HG03135 (cell line): ENCODE results near the gene KLHL13.
"Not testable (repeated sequence)": the region's sequence is repeated elsewhere in the genome, so short reads cannot be mapped to it uniquely, and the experiment has no call there.

Experiments
- ATAC-seq: cut with Tn5 transposase; IDR thresholded peaks from one replicate; pipeline ENCODE4 v1.9.1; 2021; ENCODE audit warnings: mild to moderate bottlenecking, moderate library complexity; ENCODE audit not compliant: unreplicated experiment

The KLHL13 gene

DNA sequence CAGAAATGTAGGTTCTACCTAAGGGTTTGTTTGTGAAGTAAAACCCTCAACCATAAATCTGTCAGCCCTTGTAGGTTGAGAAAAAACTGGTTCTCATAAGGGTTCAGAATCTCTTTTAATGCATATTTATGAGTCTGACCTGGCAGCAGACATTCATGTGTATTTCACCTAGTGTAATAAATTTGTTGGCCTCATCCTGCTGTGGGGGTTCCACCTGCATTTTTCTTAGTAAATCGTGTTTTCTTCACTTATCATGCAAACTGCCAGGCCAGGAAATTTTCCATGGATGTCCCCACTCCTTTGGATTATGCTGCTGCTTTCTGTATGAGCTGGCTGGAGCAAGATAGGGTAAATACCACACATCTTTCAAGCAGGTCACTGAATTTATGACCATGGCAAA lies 42.4 kb downstream of the KLHL13 start:
- ATAC-seq = no peak

- no peak for ATAC-seq
Observed at GRCh38 chrX:118066867-118067515, 49.6 kb downstream of the KLHL13 start.

GRCh38 chrX:118062817-118063615 lies 53.6 kb downstream of the KLHL13 start:
- ATAC-seq = peak; percentile 70

DNA sequence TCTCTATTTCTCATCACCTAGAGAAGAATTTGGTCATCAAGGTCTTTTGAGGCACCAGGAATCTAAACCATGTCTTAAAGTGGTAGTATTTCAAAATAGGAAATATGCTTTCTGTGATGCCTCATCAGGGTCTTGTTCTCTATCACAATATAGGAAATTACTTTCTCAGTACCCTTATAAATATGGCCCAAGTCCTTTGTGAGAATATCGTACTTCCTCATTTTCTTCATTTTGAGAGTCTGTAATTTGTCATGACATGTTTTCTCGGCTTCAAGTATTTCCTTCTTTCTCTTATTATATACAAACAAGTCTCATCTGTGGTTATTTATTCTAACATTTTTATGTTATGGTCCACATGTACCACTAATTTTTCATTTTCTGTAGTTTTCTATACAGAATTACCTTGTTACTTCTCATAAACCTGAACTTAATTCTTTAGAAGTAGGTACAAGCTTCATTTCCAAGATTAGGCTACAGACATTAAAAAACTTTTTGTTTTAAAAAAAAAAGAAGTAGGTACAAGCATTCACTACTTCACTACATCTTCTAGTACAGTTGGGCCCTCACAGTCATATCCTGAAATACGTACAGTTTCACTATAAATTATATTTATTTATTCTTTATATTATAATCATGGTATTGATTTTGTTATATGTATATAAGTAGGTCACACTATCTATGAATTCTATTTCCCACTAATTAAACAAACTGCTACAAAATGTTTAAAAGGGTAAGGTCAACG lies 54.4 kb downstream of the KLHL13 start:
- peak; percentile 45 for ATAC-seq

DNA sequence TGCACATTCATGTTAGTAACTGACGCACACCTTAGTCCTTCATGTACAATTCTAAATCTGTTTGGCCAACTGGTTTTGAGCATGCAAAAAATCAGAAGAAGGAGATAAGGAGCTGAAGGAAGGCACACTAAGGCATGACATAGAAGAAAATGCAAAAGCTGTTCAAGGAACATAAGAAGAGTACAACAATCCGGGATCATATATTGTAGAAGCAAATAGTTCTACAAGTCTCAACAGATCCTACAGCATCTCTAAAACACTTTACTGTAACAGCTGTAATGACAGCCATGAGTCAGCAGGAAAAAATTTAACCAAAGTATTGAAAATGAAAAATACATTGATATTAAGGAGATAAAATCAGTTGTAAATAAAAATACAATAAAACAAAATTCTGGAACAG lies 57.7 kb downstream of the KLHL13 start:
- no peak for ATAC-seq

GRCh38 chrX:118056870-118057269 lies 59.7 kb downstream of the KLHL13 start:
- ATAC-seq = no peak

- ATAC-seq = no peak
Observed at GRCh38 chrX:118049713-118050112, 66.9 kb downstream of the KLHL13 start.

DNA sequence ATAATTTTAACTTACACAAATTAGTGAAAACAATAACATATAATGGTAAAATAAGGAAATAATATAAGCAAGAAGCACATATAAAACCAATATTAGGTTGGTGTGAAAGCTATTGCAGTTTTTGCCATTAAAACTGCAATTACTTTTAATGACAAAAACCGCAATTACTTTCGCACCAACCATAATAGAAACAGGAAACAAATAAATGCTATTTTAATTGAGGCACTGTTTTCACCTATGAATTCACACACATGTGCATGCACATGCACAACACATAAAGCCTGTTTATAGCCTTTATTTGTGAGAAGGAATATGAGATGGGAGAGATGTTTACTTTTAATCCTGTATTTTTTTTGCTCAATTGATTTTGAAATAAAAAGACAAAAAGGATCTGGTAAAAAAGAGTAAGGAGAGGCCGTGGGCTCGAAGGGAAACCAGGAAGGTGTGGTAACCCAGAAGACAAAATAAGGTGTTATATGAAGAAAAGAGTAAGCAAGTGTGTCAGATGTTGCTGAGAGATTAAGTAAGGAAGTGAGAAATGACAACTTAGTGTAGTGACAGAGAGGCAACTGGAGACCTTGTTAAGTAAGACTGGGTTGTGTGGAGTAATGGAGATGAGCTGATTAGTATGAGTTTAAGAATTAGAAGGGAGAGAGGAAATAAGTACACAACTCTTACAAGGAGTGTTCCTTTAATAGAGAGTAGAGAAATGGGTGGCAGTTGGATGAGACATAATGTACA lies 69.0 kb downstream of the KLHL13 start:
- no peak for ATAC-seq

DNA sequence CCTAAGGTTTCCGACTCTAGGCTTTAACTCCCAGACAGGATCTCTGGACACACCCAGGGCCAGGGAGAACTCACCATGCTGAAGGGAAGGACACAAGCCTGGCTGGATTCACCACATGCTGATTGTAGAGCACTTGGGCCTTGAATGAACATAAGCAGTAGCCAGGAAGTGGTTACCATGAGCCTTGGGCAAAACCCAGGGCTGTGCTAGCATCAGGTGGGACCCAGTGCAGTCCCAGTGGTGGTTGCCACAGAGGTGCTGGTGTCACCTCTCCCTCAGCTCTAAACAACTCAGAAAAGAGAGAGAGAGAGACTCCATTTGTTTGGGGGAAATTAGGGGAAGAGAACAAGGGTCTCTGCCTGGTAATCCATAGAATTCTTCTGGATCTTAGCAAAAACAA lies 77.0 kb downstream of the KLHL13 start:
- no peak for ATAC-seq

DNA sequence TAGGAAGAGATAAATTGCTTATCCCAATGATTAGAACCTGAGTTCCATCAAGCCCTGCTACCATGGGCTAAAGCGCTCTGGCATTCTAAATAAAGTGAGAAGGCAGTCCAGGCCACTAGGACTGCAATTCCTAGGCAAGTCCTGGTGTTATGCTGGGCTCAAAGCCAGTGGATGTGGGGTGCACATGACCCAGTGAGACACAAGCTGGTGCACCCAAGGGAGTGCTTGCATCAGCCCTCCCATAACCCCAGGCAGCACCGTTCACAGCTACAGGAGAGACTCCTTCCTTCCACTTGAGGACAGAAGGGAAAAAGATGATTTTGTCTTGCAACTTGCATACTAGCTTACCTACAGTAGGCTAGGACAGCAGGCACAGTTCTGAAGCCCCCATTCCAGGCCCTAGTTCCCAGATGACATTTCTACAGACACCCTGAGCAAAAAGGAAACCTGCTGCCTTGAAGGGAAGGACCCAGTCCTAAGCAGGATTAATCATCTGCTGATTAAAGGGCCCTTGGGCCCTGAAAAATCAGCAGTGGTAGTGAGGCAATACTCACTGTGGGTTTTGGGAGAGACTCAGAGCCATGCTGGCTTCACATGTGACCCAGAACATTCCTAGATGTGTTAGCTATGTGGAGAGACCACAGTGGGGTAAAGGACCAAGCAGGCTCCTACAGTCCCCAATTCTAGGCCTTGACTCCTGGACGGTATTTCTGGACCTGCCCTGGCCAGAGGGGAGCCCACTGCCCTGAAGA lies 77.8 kb downstream of the KLHL13 start:
- ATAC-seq = no peak

GRCh38 chrX:118026631-118027030 lies 90.0 kb downstream of the KLHL13 start:
- ATAC-seq = no peak

- ATAC-seq = no peak
Observed at GRCh38 chrX:118025226-118025625, 91.4 kb downstream of the KLHL13 start.

GRCh38 chrX:118024482-118024881 lies 92.1 kb downstream of the KLHL13 start:
- ATAC-seq = no peak

GRCh38 chrX:118022753-118023152 lies 93.9 kb downstream of the KLHL13 start:
- ATAC-seq = no peak

- ATAC-seq = no peak
Observed at GRCh38 chrX:118016422-118016821, 100.2 kb downstream of the KLHL13 start.

DNA sequence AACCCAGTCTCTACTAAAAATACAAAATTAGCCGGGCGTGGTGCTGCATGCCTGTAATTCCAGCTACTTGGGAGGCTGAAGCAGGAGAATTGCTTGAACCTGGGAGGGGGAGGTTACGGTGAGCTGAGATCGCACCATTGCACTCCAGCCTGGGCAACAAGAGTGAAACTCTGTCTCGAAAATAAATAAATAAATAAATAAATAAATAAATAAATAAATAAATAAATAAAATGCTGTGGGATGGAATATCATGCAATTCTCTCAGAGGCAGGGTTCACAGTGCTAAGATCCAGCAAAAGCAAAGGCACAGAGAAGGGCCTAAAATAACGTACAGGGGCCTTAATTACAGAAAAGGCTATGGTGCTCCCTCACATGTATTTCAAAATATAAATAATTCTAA lies 114.2 kb downstream of the KLHL13 start:
- not testable (repeated sequence) for ATAC-seq

- ATAC-seq = no peak
Observed at GRCh38 chrX:118000518-118000917, 116.1 kb downstream of the KLHL13 start.

GRCh38 chrX:117998171-117998570 lies 118.4 kb downstream of the KLHL13 start:
- no peak for ATAC-seq

- ATAC-seq = no peak
Observed at GRCh38 chrX:117996918-117997480, 119.6 kb downstream of the KLHL13 start.

GRCh38 chrX:117996408-117996807 lies 120.2 kb downstream of the KLHL13 start:
- no peak for ATAC-seq
